ENCODE results near the gene PIP4K2A. TPM values are rescaled to one million over a fixed set of nuclear protein-coding genes. Genes with fewer than 3 reads are reported as not detected.
"Not testable (repeated sequence)": the region's sequence is repeated elsewhere in the genome, so short reads cannot be mapped to it uniquely, and the experiment has no call there.

Gene PIP4K2A
- polyA plus RNA-seq, 4 donors = 22.4 to 30.0 (median 26.6) TPM

GRCh38 chr10:22697800-22698199 is 16.6 kb downstream of the PIP4K2A start:
- DNase-seq (ENCODE audit: low read depth in 4 of 4, low spot score in 3 of 4) = no peak

DNA sequence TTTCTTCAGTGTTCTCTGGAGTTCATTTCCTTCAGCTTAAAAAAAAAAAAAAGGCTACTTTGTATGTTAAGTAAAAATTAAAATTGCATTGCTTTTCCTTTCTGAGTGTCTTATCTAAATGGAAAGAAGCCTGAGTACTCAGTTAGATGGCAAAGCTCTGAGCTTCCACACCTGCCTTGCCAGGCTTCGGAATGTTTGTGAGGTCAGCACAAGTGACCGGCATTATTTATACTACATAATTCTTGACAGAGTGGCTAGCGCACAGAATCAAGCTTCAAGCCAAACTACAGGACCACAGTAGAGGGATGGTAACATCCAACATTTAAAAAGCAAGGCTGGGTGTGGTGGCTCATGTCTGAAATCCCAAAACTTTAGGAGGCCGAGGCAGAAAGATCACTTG is 17.3 kb downstream of the PIP4K2A start:
- DNase-seq (ENCODE audit: low read depth in 4 of 4, low spot score in 3 of 4) = no peak

GRCh38 chr10:22693860-22694259 is 20.5 kb downstream of the PIP4K2A start:
- no peak for DNase-seq (ENCODE audit: low read depth in 4 of 4, low spot score in 3 of 4)

- no peak for DNase-seq (ENCODE audit: low read depth in 4 of 4, low spot score in 3 of 4)
Measured at GRCh38 chr10:22693371-22693784, 21.0 kb downstream of the PIP4K2A start.

DNA sequence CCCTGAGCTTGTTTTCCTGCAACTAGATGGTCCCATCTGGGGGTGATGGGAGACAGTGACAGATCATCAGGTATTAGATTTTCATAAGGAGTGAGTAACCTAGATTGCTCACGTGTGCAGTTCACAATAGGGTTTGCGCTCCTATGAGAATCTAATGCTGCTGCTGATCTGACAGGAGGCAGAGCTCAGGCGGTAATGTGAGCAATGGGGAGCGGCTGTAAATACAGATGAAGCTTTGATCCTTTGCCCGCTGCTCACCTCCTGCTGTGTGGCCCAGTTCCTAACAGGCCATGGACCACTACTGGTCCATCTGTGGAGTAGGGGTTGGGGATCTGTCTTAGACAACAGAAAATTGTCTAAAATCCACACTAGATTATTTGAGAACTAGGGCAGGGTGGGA is 22.3 kb downstream of the PIP4K2A start:
- DNase-seq (ENCODE audit: low read depth in 4 of 4, low spot score in 3 of 4) = not testable (repeated sequence)

GRCh38 chr10:22690614-22691431 is 23.6 kb downstream of the PIP4K2A start:
- DNase-seq (ENCODE audit: low read depth in 4 of 4, low spot score in 3 of 4) = no peak

DNA sequence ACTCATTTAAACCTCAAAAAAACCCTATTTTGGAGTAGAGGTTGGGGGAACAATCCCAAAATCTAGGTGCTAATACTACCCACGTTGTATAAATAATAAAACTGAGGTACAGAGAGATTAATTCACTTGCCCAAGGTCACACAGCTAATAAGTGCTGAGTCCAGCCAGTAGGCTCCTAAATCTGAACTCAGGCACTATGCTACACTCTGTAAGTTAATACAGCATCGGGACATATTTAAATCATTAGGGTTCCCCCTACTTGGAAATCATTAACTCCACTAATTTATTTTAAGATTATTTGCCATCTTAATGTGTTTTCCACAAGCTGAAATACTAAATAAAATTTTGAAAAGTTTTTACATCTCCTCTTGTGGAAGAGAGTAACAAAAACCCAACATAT is 24.2 kb downstream of the PIP4K2A start:
- no peak for DNase-seq (ENCODE audit: low read depth in 4 of 4, low spot score in 3 of 4)

GRCh38 chr10:22686347-22686746 is 28.0 kb downstream of the PIP4K2A start:
- no peak for DNase-seq (ENCODE audit: low read depth in 4 of 4, low spot score in 3 of 4)

GRCh38 chr10:22685926-22686325 is 28.5 kb downstream of the PIP4K2A start:
- no peak for DNase-seq (ENCODE audit: low read depth in 4 of 4, low spot score in 3 of 4)

DNA sequence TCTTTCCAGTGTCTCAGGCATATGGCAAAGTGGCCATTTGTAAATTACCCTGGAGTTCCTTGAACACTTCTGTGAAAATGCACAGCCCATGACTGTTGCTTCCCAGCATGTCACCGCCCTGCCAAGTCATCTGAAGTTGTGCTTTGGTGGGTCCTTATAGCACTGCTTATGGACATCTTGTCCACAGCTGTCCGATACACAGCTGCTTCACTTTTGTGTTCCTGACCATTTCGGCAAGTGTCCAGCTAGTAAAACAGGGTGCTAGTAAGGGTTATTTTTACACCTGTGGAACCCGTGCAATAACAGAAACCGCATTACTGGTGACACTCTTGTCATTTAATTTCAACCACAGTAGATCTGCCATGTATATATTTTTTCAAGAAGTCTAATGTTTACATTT is 29.7 kb downstream of the PIP4K2A start:
- DNase-seq (ENCODE audit: low read depth in 4 of 4, low spot score in 3 of 4) = no peak

GRCh38 chr10:22683140-22683389 is 31.3 kb downstream of the PIP4K2A start:
- DNase-seq (ENCODE audit: low read depth in 4 of 4, low spot score in 3 of 4) = no peak

- no peak for DNase-seq (ENCODE audit: low read depth in 4 of 4, low spot score in 3 of 4)
Measured at GRCh38 chr10:22682237-22683139, 31.9 kb downstream of the PIP4K2A start.

GRCh38 chr10:22681783-22682183 is 32.6 kb downstream of the PIP4K2A start:
- no peak for DNase-seq (ENCODE audit: low read depth in 4 of 4, low spot score in 3 of 4)

DNA sequence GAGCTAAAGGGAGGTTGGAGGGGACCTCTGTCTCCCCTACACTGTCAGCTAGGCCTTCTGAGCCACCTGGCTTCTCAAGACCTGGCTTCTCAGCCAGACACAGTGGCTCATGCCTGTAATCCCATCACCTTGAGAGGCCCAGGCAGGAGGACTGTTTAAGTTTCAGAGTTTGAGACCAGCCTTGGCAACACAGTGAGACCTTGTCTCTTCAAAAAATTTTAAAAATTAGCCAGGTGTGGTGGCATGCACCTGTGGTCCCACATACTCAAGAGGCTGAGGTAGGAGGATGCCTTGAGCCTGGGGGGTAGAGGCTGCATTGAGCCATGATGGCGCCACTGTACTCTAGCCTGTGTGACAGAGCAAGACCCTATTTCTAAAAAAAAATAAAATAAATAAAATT is 33.1 kb downstream of the PIP4K2A start:
- DNase-seq (ENCODE audit: low read depth in 4 of 4, low spot score in 3 of 4) = no peak

DNA sequence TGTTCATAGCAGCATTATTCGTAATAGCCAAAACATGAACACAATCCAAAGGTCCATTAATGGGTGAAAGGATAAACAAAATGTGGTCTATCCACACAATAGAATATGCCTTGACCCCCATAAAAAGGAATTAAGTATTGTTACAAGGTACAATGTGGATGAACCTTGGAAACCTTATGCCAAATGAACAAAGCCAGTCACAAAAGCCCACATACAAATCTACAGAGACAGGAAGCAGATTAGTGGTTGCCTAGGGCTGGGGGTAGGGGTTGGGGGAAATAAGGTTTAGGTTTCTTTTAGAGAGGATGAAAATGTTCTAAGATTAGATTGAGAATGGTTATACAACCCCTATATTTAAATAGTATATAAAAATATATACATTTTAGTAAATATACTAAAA is 34.8 kb downstream of the PIP4K2A start:
- DNase-seq (ENCODE audit: low read depth in 4 of 4, low spot score in 3 of 4) = no peak

- no peak for DNase-seq (ENCODE audit: low read depth in 4 of 4, low spot score in 3 of 4)
Measured at GRCh38 chr10:22677333-22677732, 37.0 kb downstream of the PIP4K2A start.

DNA sequence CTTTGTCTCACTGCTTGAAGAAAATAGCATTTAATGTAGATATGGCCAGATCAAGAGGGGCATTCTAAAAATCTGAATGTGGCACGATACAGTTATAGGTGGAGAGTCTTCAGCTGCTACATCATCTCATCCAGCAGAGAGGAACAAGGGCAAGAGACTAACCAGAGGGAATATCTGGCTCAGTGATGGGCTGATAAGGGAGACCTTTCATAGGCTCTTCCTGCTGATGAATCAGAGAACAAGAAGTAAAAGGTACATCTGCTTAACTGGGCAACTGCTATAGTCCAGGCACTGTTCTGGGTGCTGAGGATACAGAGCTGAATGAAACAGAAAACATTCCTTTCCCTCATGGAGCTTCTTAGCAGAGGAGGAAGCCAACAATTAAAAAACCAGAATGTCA is 37.9 kb downstream of the PIP4K2A start:
- DNase-seq (ENCODE audit: low read depth in 4 of 4, low spot score in 3 of 4) = no peak

DNA sequence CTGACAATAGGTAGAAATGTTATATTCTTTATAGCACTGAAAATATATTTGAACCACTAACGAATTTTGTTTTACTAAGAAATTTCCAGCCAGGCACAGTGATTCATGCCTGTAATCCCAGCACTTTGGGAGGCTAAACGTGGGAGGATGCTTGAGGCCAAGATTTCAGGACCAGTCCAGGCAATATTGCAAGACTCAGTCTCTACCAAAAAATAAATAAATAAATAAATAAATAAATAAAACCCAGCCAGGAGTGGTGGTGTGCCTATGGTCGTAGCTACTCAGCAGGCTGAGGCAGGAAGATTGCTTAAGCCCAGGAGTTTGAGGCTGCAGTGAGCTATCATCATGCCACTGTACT is 39.8 kb downstream of the PIP4K2A start:
- DNase-seq (ENCODE audit: low read depth in 4 of 4, low spot score in 3 of 4) = no peak

GRCh38 chr10:22673785-22674572 is 40.4 kb downstream of the PIP4K2A start:
- DNase-seq (ENCODE audit: low read depth in 4 of 4, low spot score in 3 of 4) = no peak

GRCh38 chr10:22673091-22673392 is 41.3 kb downstream of the PIP4K2A start:
- no peak for DNase-seq (ENCODE audit: low read depth in 4 of 4, low spot score in 3 of 4)

DNA sequence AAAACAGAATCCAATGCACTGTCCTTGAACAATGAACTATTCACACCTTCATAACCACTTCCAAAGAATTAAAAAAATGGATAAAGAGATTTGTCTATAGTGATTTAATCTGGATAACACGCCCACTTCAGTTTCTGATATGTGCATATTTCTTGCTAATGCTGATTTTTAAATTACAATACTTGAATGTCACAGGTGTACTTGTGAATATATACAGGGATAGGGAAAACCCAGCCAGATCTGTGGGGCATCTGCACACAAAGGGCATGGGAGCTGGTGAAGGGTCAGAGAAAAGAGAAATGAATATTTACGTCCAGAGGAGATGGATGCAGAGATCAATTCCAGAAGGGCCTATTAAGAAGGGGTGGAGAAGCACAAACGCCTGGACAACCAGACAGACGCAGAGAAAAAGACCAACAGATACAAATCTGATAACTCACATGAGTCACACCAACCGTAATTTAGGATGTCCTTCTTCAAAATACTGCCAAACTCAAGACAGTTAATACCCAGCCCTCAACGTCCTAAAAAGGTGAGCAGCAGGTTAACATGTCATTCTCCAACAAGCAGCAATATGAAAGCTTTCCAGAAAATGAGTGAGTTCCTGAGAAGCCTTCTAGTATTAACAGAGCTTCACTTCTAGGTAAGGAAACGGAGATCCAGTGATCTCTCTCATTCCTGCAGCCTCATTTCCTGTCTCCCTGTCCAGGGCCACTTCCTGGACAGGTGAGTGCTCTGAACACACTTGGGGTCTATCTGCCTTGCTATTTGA is 41.9 kb downstream of the PIP4K2A start:
- no peak for DNase-seq (ENCODE audit: low read depth in 4 of 4, low spot score in 3 of 4)

Measured in right renal pelvis (tissue), 4 donors.